Activated CD8-positive, alpha-beta memory T cell treated with anti-CD3 and anti-CD28 coated beads, Interleukin-2, amount 50 U/mL, for 4 hours (primary cell): Measurements from ENCODE around the gene DOCK1.

ENCODE experiments used
- DNase-seq: peaks from one replicate; pipeline ENCODE4 v3.0.0-alpha.2; 2020

DOCK1 gene

DNA sequence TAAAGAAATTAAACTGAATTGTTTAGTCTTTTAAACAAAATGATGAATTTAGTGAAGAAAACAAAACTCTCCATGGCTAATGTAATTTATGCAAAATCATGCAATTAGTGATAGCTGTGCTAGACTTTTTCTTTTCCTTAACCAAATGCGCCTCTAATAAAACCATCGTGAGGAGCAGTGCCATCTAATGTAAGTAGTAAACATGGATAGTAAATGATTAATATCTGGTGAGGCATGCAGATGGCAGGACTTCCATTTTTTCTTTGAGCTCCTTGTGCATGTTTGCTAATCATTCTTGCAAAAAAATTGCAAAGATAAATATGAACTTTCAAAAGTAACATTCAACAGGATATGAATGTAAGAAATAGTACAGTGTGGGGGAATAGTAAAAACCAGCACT lies 288.9 kb downstream of the DOCK1 start:
- DNase-seq = no peak

GRCh38 chr10:127194599-127194998 lies 289.4 kb downstream of the DOCK1 start:
- no peak for DNase-seq

DNA sequence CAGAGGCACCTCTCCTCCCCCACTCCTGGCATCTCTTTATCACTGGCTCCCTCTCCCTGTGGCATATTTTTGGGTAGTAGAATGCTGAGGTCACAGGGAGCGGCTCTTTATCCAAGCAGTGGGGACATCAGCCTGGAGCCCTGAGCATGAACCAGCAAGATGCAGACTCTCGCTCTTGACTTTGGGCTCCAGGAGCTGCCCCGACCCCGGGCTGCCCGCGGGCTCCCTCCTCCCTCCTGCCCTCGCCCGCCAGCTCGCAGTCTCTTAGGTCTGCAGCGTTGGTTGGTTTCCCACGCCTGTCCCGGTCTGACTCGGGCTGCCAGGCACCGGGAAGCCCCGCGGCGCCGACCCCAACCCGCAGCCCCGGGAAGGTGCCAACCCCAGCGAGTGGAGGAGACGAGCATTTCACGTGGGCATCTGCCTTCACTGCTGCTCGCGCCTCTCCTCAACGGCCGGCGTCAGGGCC lies 289.8 kb downstream of the DOCK1 start:
- DNase-seq = no peak

DNA sequence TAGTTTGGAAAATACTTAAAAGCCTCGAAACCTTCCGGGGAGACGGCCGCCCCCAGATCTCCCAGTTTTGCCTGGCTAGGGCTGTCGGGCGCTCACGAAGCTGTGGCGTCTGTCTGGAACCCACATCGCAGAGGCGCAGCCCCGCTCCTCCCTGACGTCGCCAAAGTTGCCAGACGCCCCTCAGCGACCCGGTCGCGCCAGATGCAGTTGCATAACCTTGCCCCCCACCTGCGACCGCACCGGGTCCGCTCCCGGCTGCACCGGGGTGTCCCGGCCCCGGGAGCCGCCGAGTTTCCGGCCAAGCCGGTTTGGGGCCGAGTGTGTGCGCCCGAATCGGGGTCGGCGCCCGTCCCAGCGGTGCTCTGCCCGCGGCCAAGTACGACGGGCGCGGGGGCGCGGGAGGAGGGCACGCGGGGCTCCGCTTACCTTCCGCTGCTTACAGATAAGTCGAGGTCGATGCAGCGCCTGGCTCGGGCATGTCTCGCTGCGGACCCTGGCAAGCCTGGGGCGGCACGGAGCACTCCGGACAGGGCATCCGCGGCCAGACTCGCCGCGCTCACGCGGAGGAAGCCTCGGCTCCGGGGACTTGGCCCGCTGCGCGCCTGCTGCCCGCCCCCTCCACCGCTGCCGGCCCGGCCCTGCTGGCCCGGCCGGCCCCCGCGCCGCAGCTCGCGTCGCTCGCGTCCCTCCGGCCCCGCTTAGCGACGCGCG lies 290.5 kb downstream of the DOCK1 start:
- no peak for DNase-seq

GRCh38 chr10:127196282-127197153 lies 291.3 kb downstream of the DOCK1 start, which contains the start of gene INSYN2A:
TSS of gene INSYN2A (minus strand) at chr10:127196591. CDS start at chr10:127176395, 20,196 bp downstream.
- DNase-seq = no peak

- no peak for DNase-seq
Measured at GRCh38 chr10:127197154-127197432, 291.9 kb downstream of the DOCK1 start.

- no peak for DNase-seq
Measured at GRCh38 chr10:127198307-127198706, 293.1 kb downstream of the DOCK1 start.

DNA sequence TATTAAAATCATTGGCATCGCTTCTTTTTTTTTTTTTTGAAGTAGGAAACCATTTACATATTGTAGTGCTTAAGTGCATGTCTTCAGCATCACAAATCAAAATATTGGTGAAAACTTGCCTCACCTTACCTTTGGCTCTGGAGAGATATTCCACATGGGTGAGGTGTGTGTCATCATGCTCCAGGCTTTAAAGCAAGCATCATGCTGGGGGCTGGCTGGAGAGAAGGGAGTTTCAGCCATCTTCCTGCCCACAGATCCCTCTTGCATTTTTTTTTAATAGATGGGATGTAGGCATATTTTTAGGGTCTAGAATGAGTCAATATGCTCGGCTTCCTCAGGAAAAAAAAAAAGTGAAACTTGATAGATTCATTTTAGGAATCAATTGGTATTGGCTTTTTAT lies 293.5 kb downstream of the DOCK1 start:
- no peak for DNase-seq

DNA sequence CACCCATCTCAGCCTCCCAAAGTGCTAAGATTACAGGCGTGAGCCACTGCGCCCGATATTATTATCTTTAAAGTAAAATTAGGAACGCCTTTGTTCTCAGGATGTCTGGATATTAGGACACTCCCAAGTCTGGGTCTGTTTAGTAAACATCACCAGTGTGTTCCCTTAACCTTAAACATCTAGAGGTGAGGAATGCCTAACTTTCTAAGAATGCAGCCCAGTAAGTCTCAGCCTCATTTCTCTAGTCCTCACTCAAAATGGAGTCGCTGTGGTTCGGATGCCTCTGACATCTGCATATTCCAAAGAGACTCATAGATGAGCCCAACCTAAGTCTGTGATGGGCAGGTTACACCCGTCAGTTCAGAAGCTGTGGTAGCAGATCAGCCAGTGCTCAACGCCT lies 295.4 kb downstream of the DOCK1 start:
- no peak for DNase-seq

DNA sequence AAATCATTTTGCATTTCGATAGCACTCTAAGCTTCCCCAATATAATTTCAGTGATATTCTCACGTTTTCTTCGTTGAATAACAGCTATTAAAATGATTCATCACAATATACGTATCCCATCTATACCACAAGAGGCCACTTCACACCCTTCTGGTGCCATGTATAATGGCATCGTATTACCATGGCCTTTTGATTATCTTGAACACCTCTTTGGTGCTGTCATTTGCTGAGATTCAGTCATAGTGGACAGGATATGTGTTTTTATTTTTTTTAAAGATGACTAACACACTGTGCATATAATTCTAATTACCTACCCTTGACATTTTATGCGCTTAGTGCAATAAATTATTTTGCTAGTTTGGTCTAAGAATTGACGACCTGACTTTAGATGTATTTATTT lies 297.8 kb downstream of the DOCK1 start:
- DNase-seq = no peak

DNA sequence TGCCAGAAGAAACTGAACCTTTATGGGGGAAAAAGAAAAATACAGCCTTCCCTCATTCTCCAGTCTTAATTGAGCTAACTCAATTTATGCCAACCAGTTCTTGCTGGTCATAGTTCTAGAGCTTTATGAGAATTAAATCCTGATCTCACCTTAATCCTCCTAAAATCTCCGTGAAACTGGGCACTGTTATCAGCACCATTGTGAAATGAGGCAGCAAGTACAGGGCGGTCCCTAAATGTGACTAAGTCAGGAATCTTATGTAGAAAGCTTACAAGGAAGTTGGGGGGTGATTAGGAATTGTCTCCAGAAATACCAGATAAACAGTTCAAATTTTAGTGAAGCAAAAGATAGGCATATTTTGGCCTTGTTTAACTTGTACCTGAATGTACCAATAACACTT lies 301.9 kb downstream of the DOCK1 start:
- DNase-seq = no peak

GRCh38 chr10:127210936-127211466 lies 305.8 kb downstream of the DOCK1 start:
- no peak for DNase-seq

GRCh38 chr10:127215866-127216265 lies 310.6 kb downstream of the DOCK1 start:
- no peak for DNase-seq

GRCh38 chr10:127216274-127216673 lies 311.0 kb downstream of the DOCK1 start:
- no peak for DNase-seq

GRCh38 chr10:127216786-127217185 lies 311.6 kb downstream of the DOCK1 start:
- DNase-seq = no peak

DNA sequence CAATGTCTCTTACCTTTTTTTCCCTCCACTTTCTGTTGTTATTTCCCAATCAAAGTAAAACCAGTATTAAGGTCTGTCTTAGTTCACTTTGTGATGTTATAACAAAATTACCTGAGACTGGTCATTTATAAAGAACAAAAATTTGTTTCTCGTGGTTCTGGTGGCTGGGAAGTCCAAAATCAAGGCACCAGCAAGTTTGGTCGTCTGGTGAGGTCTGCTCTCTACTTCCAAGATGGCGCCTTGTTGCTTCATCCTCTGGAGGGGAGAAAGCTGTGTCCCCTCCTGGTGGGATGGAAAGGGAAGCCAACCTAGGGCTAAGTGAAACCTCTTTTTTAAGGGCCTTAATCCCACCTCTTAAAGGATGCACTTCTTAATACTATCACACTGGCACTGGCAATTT lies 313.4 kb downstream of the DOCK1 start:
- DNase-seq = no peak

- no peak for DNase-seq
Measured at GRCh38 chr10:127221281-127221680, 316.1 kb downstream of the DOCK1 start.

DNA sequence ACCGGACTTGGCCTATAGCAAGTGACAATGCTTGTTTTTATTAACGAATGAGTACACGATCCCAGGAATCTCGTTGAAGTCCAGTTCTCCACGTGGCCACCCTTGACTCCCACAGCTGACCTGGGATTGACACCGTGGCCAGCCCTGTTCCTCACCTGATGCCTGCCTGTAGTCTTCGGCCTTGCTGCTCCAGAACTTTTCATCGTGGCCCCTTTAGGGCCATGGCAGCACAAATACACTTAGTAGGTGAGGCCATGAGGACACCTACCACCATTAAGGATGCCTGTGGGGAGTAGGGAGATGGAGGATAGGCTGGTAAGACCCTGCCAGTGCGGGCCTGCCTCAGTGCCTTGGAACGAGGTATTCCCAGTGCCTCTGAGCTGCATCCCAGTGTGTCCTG lies 321.8 kb downstream of the DOCK1 start:
- no peak for DNase-seq

- DNase-seq = no peak
Measured at GRCh38 chr10:127227663-127228062, 322.4 kb downstream of the DOCK1 start.

DNA sequence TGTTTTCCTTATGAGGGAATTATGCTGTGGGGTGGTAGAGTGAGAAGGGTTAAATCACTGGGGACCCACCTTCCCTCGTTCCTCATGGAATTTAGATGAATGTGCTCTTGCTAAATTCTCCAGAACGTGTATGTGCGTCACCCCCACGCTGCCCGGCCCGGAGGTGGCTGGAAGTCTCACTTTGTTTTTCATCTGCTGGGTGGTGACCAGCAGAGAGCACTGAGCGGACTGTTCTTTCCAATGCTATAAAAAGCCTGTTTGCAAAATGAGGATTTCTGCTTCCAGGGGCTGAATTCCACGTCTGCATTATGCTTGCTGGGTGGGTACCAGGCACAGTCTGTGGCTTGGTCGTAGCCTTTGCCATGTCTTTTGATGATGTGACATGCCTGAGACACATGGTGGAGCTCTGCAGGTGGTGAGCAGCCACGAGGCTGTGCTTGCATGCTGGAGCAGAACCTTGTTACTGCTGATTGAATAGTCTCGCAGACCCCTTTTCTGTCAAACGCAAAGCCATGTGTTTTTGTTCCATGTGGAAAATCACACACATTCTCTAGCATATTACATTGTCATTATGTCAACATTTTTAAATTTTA lies 323.1 kb downstream of the DOCK1 start:
- DNase-seq = no peak

- DNase-seq = no peak
Measured at GRCh38 chr10:127234306-127234800, 329.1 kb downstream of the DOCK1 start.

GRCh38 chr10:127236266-127236665 lies 331.0 kb downstream of the DOCK1 start:
- no peak for DNase-seq

- no peak for DNase-seq
Measured at GRCh38 chr10:127242914-127243313, 337.7 kb downstream of the DOCK1 start.
